Endodermal cell (in vitro differentiated cells): ENCODE data around the gene LIPK. TPM values are rescaled to one million over a fixed set of nuclear protein-coding genes. Genes with fewer than 3 reads are reported as not detected.

ENCODE experiments used
- DNase-seq: peaks from one replicate; pipeline ENCODE4 v3.0.0-alpha.2; 2017
- H3K27ac ChIP-seq: 2 replicates; pipeline ENCODE4 v1.5.1; 2013; ENCODE audit warnings: mild to moderate bottlenecking, low read depth, low read length, moderate library complexity
- H3K27me3 ChIP-seq: 2 replicates; pipeline ENCODE4 v1.6.1; 2013; ENCODE audit warnings: mild to moderate bottlenecking, low read length, moderate library complexity; ENCODE audit not compliant: insufficient read depth, control insufficient read depth, poor library complexity, severe bottlenecking
- H3K36me3 ChIP-seq: 2 replicates; pipeline ENCODE4 v1.7.0; 2013; ENCODE audit warnings: mild to moderate bottlenecking, low read length, moderate library complexity; ENCODE audit not compliant: control insufficient read depth, insufficient read depth
- H3K4me1 ChIP-seq: one replicate; pipeline ENCODE4 v1.7.0; 2013; ENCODE audit warnings: low read length; ENCODE audit not compliant: control insufficient read depth, insufficient read depth
- H3K4me3 ChIP-seq: 2 replicates; pipeline ENCODE4 v1.5.1; 2013; ENCODE audit warnings: mild to moderate bottlenecking, low read length, moderate library complexity
- H3K9ac ChIP-seq: 2 replicates; pipeline ENCODE4 v1.6.1; 2013; ENCODE audit warnings: mild to moderate bottlenecking, low read length, moderate library complexity; ENCODE audit not compliant: poor library complexity, severe bottlenecking; ENCODE audit errors: extremely low read depth
- H3K9me3 ChIP-seq: 2 replicates; pipeline ENCODE4 v1.6.1; 2013; ENCODE audit warnings: mild to moderate bottlenecking, low read length, moderate library complexity; ENCODE audit not compliant: control insufficient read depth
- H3K27ac Mint-ChIP-seq: 2 replicates; pipeline ENCODE4 v1.8.0; 2020; ENCODE audit warnings: mixed read lengths
- H3K27me3 Mint-ChIP-seq: 2 replicates; pipeline ENCODE4 v1.8.0; 2021; ENCODE audit warnings: mild to moderate bottlenecking, mixed read lengths; ENCODE audit not compliant: insufficient read depth
- H3K36me3 Mint-ChIP-seq: 2 replicates; pipeline ENCODE4 v1.8.0; 2020; ENCODE audit warnings: low read depth, mixed read lengths
- H3K4me1 Mint-ChIP-seq: 2 replicates; pipeline ENCODE4 v1.8.0; 2020; ENCODE audit warnings: mixed read lengths
- H3K4me3 Mint-ChIP-seq: 2 replicates; pipeline ENCODE4 v1.8.0; 2020; ENCODE audit warnings: mild to moderate bottlenecking, moderate library complexity, mixed read lengths
- H3K9me3 Mint-ChIP-seq: 2 replicates; pipeline ENCODE4 v1.8.0; 2020; ENCODE audit warnings: mild to moderate bottlenecking, mixed read lengths
- WGBS, 2 experiments: methylation state at CpG; one replicate each; pipeline versions ENCODE4 v1.1.5 to v1.1.7; 2013; ENCODE audit warnings: missing lambda C conversion rate in 2 of 2, mixed read lengths in 1 of 2; ENCODE audit not compliant: insufficient coverage in 1 of 2, insufficient read length in 1 of 2; 5-methylcytosine and 5-hydroxymethylcytosine counted together
- total RNA-seq, 2 donors: library from RNA; stranded (reverse); fragmentation: NEBNext Ultra II Directional in 1 of 2; extraction: Animal tissue kit (Norgen Biotek cat#: 25700) in 1 of 2; gene quantifications; 2 replicates in 1 of 2; 3 replicates in 1 of 2; pipeline ENCODE4 v1.2.1, GENCODE V29; 2021
- TF ChIP-seq, protein P1 (sequence below): fragments of 200-600 bp; sonication (generic); conservative IDR thresholded peaks from 2 replicates; pipeline ENCODE4 v1.5.0; 2021; ENCODE audit warnings: antibody characterized with exemption, mild to moderate bottlenecking

The LIPK gene
- total RNA-seq, 2 donors from 2014 or later = not detected

DNA sequence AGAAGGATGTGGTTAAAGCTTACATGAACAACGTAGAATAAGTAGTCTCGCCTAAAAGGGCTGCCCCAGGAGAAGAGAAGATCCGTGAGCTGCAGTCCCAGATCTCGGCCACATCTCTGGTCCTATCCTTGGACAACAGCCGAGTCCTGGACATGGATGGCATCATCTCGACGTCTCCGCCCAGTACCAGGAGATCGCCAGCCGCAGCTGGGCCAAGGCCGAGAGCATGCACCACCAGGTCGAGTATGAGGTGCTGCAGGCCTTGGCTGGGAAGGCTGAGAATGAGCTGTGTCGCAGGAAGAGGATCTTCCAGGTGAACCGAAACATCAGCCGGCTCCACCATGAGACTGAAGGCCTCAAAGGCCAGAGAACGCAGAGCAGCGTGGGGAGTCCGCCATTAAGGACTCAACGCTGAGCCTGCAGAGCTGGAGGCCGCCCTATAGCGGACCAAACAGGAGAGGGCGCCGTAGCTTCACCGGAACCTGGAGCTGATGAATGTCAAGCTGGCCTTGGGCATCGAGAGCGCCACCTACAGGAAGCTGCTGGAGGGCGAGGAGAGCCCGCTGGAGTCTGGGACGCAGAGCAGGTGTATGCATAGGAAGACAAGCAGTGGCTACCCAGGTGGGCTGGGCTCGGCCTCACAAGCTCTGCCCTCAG is 22.2 kb downstream of the LIPK start:
- Mint-ChIP-seq H3K27me3 (peaks cover 34% of the 10 kb centered on the region), H3K4me3 (no peak overlapping the region), H3K27ac (no peak overlapping the region), H3K9me3 (no peaks in the 10 kb centered on the region), H3K4me1 (peaks cover 6% of the 10 kb centered on the region), H3K36me3 (no peaks in the 10 kb centered on the region)
- H3K9me3 ChIP-seq = no peaks in the 10 kb centered on the region
- TF ChIP-seq, protein P1, sequence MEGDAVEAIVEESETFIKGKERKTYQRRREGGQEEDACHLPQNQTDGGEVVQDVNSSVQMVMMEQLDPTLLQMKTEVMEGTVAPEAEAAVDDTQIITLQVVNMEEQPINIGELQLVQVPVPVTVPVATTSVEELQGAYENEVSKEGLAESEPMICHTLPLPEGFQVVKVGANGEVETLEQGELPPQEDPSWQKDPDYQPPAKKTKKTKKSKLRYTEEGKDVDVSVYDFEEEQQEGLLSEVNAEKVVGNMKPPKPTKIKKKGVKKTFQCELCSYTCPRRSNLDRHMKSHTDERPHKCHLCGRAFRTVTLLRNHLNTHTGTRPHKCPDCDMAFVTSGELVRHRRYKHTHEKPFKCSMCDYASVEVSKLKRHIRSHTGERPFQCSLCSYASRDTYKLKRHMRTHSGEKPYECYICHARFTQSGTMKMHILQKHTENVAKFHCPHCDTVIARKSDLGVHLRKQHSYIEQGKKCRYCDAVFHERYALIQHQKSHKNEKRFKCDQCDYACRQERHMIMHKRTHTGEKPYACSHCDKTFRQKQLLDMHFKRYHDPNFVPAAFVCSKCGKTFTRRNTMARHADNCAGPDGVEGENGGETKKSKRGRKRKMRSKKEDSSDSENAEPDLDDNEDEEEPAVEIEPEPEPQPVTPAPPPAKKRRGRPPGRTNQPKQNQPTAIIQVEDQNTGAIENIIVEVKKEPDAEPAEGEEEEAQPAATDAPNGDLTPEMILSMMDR = peak; percentile 99
- no peak overlapping the region for H3K9ac ChIP-seq
- H3K4me3 ChIP-seq = no peak overlapping the region
- H3K36me3 ChIP-seq = no peaks in the 10 kb centered on the region
- H3K4me1 ChIP-seq = no peaks in the 10 kb centered on the region
- DNase-seq = peak; percentile 99
- 77 to 90% methylated on average over 26 to 30 of the region's 30 CpGs for WGBS, 2 experiments
- H3K27ac ChIP-seq = no peak overlapping the region
- H3K27me3 ChIP-seq = peaks cover 9% of the 10 kb centered on the region

DNA sequence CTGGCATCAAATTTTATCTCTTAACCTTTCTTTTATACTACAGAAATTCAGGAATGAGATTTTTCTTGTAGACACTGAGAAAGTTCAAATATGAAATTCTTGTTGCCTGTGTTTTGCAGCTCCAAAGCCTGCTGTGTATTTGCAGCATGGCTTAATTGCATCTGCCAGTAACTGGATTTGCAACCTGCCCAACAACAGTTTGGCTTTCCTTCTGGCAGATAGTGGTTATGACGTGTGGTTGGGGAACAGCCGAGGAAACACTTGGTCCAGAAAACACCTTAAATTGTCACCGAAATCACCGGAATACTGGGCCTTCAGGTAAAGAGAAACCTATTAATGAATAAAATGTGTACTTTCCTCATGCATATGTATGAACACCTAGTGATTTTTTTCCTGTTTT is 24.8 kb downstream of the LIPK start:
- Mint-ChIP-seq H3K27me3 (peaks cover 21% of the 10 kb centered on the region), H3K36me3 (no peaks in the 10 kb centered on the region), H3K27ac (no peak overlapping the region), H3K4me3 (no peak overlapping the region), H3K4me1 (peaks cover 6% of the 10 kb centered on the region), H3K9me3 (no peaks in the 10 kb centered on the region)
- Histone ChIP-seq H3K9ac (no peak overlapping the region), H3K27me3 (peaks cover 9% of the 10 kb centered on the region), H3K36me3 (no peaks in the 10 kb centered on the region), H3K4me3 (no peak overlapping the region), H3K4me1 (no peaks in the 10 kb centered on the region), H3K27ac (no peak overlapping the region), H3K9me3 (no peaks in the 10 kb centered on the region)
- no peak for DNase-seq
- 88 to 100% methylated on average over 2 to 4 of the region's 4 CpGs for WGBS, 2 experiments
- TF ChIP-seq, protein P1 = no peak

DNA sequence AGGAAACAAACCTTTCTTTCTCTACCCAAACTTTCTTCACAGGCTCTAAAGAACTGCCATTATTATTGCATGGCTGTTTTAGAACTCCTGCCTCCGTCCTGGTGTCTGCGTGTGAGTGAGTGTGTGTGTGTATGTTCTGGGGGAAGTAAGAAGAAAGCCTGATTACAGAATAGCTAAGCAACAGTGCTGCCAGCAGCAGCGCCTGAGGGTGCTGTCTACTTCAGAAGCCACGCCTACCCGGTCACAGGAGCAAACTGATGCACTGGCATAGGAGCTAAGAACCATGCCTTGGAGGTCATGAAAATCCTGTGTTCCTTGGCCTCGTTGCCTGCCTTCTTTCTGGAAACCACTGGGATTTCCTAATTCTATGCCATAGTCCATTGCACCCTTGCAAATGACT is 25.2 kb downstream of the LIPK start:
- no peaks in the 10 kb centered on the region for H3K36me3 Mint-ChIP-seq
- peaks cover 18% of the 10 kb centered on the region for H3K27me3 Mint-ChIP-seq
- Histone ChIP-seq H3K9me3 (no peaks in the 10 kb centered on the region), H3K4me1 (no peaks in the 10 kb centered on the region), H3K27ac (no peak overlapping the region), H3K27me3 (peaks cover 8% of the 10 kb centered on the region), H3K9ac (no peak overlapping the region), H3K4me3 (no peak overlapping the region), H3K36me3 (no peaks in the 10 kb centered on the region)
- H3K27ac Mint-ChIP-seq = no peak overlapping the region
- H3K4me3 Mint-ChIP-seq = no peak overlapping the region
- H3K9me3 Mint-ChIP-seq = no peaks in the 10 kb centered on the region
- WGBS, 2 experiments = 64 to 75% methylated on average over 3 to 6 of the region's 6 CpGs
- DNase-seq = peak; percentile 55
- peaks cover 6% of the 10 kb centered on the region for H3K4me1 Mint-ChIP-seq
- TF ChIP-seq, protein P1 = no peak
